ENCODE results near the gene KCNQ1.

KCNQ1 gene

DNA sequence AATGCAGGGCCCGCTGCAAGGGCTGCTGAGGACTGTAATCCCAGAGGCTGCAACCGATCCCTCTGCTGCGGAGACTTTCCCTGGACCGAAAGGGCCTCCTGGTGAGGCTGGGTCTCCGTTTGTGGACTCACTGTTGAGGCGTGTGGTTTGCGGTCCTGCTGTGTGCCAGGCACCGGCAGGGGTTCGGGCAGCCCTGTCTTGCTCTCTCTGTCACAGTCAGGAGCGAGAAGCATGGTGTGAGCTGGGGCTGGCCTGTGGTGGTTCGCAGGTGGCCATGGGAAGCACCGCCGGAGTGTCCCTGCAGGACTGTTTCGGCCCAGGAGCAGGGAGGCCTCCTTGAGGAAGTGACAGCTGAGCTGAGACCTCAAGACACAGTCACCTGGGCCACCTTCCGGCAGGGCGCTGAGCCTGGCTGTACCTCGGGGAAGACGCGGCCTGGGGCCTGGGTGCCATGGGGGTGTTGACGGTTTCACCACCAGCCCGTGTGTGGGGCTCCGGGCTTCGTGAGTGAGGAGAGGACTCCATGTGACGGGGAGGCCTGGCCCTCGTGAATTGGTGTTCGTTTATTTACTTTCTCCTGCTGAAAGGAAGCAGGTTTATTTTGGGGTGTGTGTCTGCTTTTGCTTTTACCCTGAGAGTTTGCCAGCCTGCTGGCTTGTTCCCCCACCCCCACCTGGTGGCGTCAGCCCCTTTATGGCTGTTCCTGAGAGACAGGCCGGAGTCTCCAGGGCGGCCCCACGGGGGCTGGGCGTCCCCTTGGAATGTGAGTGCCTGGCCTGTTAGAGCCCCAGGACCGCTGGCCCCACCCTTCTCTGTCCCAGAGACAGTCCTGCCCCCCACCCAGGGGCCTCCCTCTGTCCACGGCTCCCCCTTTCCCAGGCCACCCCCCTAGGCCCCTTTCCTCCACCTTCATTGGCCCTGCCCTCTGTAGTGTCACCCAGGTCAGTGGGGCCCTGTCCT is 132.5 kb downstream of the KCNQ1 start:
- no peak for FAIRE-seq
- no peak for DNase-seq (ENCODE audit: insufficient read length, low spot score)

GRCh38 chr11:2577991-2578928 is 133.5 kb downstream of the KCNQ1 start:
- FAIRE-seq (no peak), DNase-seq (ENCODE audit: insufficient read length, low spot score) (no peak)

DNA sequence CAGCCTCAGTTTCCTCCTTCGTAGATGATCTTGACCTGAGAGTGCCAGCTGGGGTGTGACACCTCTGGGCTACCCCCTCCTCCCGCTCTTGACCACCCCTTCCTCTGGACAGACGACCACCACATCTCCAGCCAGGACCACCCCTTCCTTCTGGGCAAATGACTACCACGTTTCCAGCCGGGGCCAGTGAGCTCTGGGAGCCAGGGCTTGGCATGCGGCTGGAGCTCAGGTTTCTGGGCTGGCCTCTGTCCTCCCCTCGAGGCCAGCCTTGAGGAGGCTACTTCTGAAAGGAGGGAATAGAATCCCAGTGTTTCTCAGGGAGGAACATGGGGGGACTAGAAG is 134.1 kb downstream of the KCNQ1 start:
- FAIRE-seq (no peak), DNase-seq (ENCODE audit: insufficient read length, low spot score) (no peak)

GRCh38 chr11:2579315-2580060 is 134.7 kb downstream of the KCNQ1 start:
- FAIRE-seq = no peak
- DNase-seq (ENCODE audit: insufficient read length, low spot score) = no peak

DNA sequence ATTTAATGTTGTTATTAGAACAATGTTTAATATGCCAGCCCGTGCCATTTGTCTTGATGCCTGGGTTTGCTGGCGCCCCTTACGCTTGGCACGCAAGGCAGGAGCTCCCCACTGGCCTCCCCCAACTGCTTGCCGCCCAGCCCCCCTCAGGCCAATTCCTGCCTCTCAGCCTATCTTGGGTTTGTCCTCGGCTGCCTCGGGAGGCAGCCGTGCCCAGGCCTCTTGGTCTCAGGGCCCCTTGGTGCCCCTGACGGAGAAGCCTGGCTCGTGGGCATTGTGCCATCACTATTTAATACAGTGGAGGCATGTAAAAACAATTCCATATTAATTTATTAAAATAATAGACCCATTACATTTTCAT is 135.2 kb downstream of the KCNQ1 start:
- FAIRE-seq (no peak), DNase-seq (ENCODE audit: insufficient read length, low spot score) (no peak)

DNA sequence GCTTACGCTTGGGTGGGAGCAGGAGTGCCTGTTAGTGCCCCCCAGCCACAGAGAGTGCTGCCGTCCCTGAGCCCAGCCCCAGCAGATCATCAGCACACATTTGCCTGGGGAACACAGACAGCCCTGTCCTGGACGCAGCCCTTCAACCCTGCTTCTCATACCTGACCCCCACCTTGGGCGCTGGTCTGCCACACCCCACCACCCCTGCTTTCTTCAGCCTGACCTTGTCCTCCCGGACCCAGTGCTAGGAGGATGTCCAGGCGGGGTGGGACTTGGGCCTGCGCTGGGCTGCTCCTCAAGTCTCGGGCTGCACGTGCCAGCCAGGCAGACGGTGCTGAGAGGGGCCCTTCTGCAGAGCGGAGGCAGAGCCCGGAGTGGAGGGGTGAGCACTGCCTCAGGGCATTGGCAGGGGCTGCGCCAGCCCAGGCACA is 135.8 kb downstream of the KCNQ1 start:
- FAIRE-seq = no peak
- DNase-seq (ENCODE audit: insufficient read length, low spot score) = no peak

DNA sequence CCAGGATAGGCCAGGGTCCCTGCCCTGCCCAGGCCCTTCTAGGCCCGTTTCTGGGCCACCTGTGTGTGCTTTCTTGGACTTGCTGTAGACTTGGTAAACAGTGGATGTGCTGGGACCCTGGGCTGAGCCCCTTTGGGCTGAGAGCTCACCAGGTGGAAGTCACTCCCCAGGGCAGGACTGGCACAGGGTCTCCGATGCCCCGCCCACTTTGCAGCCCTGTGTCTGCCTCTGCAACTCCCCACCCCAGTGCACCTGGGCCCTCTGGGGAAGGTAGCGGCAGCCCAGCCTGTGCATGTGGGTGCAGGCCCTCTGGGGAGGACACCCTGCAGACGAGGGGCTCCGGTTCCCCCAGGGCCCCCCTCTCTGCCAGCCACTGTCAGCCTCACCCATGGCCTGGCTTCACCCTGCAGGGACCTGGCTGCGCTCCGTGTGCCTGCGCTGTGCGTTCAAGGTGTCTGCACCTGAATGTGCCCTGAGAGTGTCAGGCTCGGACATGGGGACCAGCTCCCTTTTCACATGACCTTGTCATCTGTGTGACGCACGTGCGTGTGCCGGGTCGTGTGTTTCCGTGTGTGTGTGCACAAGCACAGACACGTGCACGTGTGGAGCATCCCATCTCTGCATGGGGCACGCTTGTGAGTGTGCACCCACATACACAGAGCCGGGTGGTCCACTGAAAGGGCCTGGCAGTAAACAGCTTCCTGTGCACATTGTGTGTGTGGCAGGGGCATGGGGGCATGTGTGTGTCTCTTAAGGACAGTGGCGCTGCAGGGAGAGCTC is 136.5 kb downstream of the KCNQ1 start:
- FAIRE-seq (no peak), DNase-seq (ENCODE audit: insufficient read length, low spot score) (no peak)

DNA sequence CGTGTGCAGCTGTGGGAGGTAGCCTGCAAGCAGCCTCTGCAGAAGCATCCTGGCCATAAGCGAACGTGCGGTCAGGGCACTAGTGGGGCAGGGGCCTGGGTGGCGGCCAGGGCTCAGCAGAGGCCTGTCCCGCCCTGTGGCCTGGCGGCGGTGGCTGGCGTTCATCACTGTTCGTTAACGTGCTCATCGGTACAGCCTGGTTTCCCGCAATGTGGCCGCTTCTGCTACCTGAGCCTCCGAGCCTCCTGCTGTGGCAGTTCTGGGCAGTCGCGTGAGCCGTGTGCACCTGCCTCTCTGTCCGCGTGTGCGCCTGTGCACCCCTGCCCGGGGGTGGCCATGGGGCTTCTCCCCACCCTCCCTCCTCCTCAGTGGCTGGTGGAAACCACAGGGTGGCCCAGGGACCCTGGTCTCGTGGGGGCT is 137.1 kb downstream of the KCNQ1 start:
- FAIRE-seq (no peak), DNase-seq (ENCODE audit: insufficient read length, low spot score) (no peak)

DNA sequence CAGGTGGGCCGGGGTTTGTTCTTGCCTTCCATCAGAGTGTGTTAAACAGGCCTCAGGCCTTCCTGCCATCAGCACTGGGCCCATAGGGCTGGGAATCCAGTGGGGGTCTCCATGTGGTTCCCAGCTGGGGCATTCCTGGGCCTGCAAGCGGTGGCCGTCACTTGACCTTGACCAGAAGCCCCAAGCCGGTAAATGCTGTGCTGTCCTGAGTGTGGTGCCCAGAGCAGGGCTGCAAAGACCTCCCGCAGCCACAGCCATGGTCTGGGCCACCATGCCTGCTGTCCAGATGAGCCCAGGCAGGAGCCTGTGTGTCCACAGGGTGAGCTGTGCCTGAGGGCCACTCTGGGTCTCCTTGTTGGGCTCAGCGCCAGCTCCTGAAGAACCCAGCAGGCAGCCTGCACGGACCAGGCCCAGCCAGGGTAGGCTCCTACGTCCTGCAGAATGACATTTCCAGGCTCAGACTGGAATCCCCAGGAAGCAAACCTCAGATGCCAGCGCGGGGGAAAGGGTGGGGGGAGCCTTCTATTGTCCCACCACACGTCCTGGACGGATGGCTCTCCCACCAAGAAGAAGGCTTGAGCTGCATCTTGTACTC is 137.6 kb downstream of the KCNQ1 start:
- FAIRE-seq = no peak
- no peak for DNase-seq (ENCODE audit: insufficient read length, low spot score)

DNA sequence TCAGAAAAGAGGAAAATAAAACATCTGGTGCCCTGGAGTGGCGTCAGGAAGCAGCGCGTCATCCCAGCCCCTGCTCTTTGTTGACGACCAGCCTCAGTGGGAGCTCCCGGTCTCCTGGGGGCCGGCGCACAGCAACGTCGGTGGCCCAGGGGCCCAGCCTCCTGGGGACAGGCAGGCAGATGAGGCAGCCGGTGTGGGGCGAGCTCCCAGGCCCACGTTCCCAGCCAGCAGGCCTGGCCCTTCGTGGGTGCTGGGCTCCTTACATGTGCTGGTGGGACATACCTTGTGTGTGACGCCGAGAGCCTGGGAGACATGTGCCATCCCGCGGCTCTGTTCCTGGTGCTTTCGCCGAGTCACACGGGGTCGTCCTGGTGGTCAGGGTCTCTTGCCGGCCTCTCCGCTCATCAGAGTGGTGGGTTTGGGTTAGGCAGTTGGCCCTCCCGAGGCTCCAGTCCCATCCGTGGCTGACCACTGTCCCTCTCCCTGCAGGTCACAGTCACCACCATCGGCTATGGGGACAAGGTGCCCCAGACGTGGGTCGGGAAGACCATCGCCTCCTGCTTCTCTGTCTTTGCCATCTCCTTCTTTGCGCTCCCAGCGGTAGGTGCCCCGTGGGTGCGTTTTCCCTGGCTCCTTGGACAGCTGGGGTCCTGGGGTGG is 138.3 kb downstream of the KCNQ1 start:
- DNase-seq (ENCODE audit: insufficient read length, low spot score) (no peak), FAIRE-seq (no peak)

DNA sequence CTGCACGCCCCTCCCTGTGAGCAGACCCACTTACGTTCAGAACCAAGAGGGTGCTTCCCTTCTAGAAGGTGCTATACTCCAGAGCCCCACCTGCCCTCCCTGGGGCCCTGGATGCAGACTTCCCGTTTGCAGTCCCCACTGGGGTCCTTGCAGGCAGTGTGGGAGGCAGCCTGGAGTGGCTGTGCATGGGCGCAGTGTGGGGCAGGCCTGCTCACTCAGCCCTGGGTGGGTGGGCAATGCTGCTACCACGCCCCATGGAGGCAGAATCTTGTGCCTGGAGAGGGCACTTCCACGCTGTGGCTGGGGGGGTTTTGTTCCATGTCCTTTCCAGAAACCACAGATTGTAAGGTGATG is 138.8 kb downstream of the KCNQ1 start:
- no peak for DNase-seq (ENCODE audit: insufficient read length, low spot score)
- no peak for FAIRE-seq

- no peak for DNase-seq (ENCODE audit: insufficient read length, low spot score)
- no peak for FAIRE-seq
Observed at GRCh38 chr11:2584434-2584811, 139.6 kb downstream of the KCNQ1 start.

- DNase-seq (ENCODE audit: insufficient read length, low spot score) (no peak), FAIRE-seq (no peak)
Observed at GRCh38 chr11:2584812-2585565, 140.2 kb downstream of the KCNQ1 start.

GRCh38 chr11:2585566-2586086 is 140.8 kb downstream of the KCNQ1 start:
- no peak for FAIRE-seq
- no peak for DNase-seq (ENCODE audit: insufficient read length, low spot score)

DNA sequence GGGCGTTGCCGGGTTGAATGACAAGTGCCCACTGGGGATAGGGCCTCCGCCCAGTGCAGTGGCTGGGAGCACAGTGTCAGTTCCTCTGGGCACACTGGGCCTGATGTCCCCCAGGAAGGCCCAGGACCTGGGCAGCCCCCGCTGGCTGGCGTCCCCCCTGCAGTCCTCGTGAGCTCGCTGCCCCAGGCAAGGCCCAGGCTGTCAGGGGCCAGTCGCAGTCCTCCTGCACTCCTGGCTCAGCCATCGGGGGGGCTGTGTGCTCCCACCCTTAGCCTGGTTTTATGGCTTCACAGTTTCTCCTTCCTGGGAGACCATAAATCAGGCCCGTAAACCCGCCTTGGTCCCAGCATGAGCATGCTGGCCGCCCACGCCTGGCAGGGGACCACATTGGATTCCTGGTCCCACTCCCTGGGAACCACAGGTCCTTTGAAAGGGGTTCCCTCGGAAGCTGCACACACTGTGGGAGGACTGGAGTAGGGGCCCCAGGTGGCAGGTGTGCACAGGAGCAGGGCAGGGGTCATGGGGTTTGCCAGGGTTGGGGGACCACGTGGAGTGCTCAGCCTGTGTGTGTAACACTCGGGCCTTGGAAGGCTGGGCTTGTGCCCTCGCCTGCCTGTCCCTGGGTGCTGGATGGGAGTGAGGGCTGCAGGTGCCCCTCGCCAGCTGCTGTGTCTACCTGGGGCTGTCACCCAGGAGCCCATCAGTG is 141.4 kb downstream of the KCNQ1 start:
- no peak for FAIRE-seq
- DNase-seq (ENCODE audit: insufficient read length, low spot score) = no peak

DNA sequence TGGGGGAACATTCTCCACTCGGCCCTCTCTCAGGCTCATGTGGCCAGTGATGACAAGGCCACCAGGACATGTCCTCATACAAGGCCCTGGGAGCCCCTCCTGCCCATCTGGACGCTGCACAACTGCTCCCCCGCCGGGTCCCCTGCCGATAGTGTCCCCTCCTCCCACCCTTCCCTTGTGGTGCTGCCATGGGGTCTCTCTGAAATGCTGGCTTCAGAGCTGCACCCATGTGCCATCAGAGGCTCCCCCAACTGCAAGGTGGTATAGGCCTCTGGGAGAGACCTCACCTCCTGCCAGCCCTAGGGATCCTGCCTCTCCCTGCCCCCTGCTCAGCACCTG is 142.0 kb downstream of the KCNQ1 start:
- DNase-seq (ENCODE audit: insufficient read length, low spot score) = no peak
- FAIRE-seq = no peak

DNA sequence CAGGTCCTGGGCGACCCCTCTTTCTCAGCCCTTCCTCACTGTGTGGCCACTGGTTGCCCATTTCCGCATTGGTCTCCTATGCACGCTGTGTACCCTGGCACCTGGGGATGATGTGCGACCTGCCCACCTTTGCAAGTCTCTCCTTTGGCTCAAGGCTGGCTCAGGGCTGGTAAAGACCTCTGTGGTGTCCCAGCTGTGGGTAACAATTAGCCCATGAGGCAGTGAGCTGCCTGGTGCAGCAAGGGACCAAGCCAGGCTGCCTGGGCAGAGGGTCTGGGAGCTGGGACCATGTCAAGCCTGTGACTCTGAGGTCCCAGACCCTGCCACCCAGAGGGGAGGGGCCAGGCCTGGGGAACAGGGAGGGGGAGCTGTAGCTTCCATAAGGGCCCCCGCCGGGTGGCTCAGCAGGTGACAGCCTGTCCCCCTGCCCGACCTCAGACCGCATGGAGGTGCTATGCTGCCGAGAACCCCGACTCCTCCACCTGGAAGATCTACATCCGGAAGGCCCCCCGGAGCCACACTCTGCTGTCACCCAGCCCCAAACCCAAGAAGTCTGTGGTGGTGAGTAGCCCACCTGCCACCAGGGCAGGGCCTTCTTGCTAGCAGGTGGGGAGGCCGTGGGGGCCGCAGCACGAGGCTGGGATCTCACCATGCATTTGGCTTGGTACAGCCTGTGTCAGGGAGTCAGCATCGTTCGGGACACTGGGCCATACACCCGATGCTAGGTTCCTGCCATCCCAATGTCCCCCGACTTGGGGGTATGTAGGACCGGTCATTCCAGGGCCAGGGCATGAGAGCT is 142.5 kb downstream of the KCNQ1 start:
- FAIRE-seq (no peak), DNase-seq (ENCODE audit: insufficient read length, low spot score) (peak; percentile 2)
